Fibroblast of mammary gland (primary cell): ENCODE data around the gene UCP1.

ENCODE experiments used
- DNase-seq: peaks from one replicate; pipeline ENCODE4 v3.0.0-alpha.2; 2010; ENCODE audit warnings: low read depth
- H3K4me3 ChIP-seq: 2 replicates; pipeline ENCODE4 v1.5.1; 2011; ENCODE audit warnings: low read depth, mild to moderate bottlenecking, low read length, moderate library complexity; ENCODE audit not compliant: control insufficient read depth
- CTCF ChIP-seq: conservative IDR thresholded peaks from 2 replicates; pipeline ENCODE4 v1.5.1; 2011; ENCODE audit warnings: low read depth, low read length, inconsistent platforms; ENCODE audit not compliant: control insufficient read depth, insufficient read depth

Gene UCP1

GRCh38 chr4:140607852-140608251, 39.1 kb upstream of the UCP1 start:
- H3K4me3 ChIP-seq: no peak overlapping the region
- no peak for DNase-seq
- no peak for TF ChIP-seq CTCF

GRCh38 chr4:140604544-140604943, 35.8 kb upstream of the UCP1 start:
- no peak for DNase-seq
- no peak overlapping the region for H3K4me3 ChIP-seq
- TF ChIP-seq CTCF: no peak

GRCh38 chr4:140603286-140603685, 34.5 kb upstream of the UCP1 start:
- TF ChIP-seq CTCF: no peak
- H3K4me3 ChIP-seq: no peak overlapping the region
- DNase-seq: no peak

GRCh38 chr4:140602714-140603113, 34.0 kb upstream of the UCP1 start:
- TF ChIP-seq CTCF: no peak
- no peak for DNase-seq
- no peak overlapping the region for H3K4me3 ChIP-seq

- H3K4me3 ChIP-seq: no peak overlapping the region
- no peak for DNase-seq
- no peak for TF ChIP-seq CTCF
Observed at GRCh38 chr4:140600408-140600807, 31.6 kb upstream of the UCP1 start.

DNA sequence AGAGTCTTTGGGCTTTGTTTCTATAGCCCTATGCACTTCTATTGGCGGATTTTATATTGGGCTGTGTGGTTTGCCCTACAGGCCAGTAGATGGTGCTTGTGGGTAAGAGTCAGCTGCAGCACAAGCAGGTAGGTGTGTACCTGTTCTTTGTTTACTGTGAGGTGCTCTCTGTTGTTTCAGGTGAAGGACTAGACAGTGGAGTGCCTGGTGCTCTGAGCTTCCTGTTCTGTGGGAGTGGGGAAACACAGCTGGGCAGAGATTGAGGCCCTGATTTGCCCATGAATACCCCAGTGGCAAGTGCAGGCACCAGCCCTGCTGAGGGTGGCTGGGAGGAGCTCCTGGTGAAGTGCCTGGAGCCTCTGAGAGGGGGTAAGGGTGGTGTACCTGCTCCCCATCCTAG, 26.3 kb upstream of the UCP1 start:
- TF ChIP-seq CTCF: peak; percentile 44
- DNase-seq: peak; percentile 5

DNA sequence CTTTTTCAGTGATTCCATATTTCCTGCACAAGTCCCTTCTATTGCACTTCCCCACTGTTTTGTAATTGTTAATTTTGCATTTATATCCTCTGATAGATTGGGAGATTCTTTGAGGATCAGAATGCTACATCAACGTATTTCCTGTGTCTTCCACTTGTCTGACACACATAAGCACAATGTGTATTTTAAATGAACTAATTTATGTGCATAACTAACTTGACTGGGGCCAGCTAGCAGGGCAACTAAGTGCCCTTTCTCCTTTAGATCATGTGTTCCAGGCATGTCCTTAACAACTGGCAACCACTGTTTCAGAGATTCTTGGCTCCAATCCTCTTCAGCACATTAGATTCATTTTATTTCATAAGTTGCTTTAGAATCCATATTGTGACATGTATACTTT, 15.7 kb upstream of the UCP1 start:
- TF ChIP-seq CTCF: no peak
- H3K4me3 ChIP-seq: no peak overlapping the region
- no peak for DNase-seq

More for the DNA sequence above, 26.3 kb upstream of the UCP1 start:
- H3K4me3 ChIP-seq: no peak overlapping the region
